Retinal pigment epithelial cell (primary cell): ENCODE data around the gene PDIA5.
A peak's percentile ranks its signal among the peaks of the same experiment; 100 is the strongest.

ENCODE experiments used
- DNase-seq: peaks from one replicate; pipeline ENCODE4 v3.0.0-alpha.2; 2010; ENCODE audit warnings: low read depth
- H3K4me3 ChIP-seq: 2 replicates; pipeline ENCODE4 v1.5.1; 2011; ENCODE audit warnings: mild to moderate bottlenecking, low read length, control low read depth, moderate library complexity
- TF ChIP-seq, protein P1 (sequence below): conservative IDR thresholded peaks from 2 replicates; pipeline ENCODE4 v1.5.1; 2011; ENCODE audit warnings: low read depth, low read length, control low read depth, inconsistent platforms

PDIA5 gene

DNA sequence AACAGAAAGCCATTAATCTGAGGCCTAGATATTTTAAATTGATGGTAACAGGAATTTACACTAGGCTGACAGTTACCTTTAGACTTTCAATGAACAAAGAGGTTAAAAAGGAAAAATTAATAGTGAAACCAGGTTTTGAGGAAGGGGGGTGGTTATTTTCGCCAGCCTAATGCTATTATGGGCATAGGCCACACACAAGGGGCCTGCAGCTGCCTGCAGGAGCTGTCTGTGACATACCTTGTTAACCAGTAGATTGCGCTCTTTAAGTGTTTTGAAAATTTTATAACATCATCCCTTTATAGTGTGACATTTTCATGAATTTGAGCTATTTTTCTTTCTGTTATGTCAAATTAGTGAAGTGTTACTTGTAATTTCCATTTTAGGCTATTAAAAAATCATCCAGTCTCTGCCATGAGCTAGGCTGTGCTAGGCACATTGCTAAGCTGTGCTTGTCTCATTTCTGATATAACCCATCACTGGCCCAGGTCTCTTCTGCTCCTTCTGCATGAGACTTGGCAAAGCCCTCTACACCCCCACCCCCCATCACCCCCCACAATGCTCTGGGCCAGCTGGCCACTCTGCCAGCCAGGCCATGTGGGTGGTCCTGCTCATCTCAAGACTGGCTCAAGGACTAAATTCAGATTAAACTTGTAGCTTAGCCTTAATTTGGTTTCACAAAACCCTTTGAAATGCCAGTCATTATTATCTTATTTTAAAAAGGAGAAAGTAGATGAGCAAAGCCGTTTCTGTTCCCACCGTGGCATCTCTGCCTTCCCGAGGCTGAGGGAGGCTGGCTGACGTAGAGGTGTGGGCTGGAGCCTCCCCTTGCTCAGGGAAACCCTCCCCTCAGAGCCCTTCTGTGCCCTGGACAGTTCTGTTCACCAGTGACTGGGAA, 86.5 kb downstream of the PDIA5 start:
- TF ChIP-seq, protein P1, sequence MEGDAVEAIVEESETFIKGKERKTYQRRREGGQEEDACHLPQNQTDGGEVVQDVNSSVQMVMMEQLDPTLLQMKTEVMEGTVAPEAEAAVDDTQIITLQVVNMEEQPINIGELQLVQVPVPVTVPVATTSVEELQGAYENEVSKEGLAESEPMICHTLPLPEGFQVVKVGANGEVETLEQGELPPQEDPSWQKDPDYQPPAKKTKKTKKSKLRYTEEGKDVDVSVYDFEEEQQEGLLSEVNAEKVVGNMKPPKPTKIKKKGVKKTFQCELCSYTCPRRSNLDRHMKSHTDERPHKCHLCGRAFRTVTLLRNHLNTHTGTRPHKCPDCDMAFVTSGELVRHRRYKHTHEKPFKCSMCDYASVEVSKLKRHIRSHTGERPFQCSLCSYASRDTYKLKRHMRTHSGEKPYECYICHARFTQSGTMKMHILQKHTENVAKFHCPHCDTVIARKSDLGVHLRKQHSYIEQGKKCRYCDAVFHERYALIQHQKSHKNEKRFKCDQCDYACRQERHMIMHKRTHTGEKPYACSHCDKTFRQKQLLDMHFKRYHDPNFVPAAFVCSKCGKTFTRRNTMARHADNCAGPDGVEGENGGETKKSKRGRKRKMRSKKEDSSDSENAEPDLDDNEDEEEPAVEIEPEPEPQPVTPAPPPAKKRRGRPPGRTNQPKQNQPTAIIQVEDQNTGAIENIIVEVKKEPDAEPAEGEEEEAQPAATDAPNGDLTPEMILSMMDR = no peak
- DNase-seq = no peak
- no peak overlapping the region for H3K4me3 ChIP-seq

DNA sequence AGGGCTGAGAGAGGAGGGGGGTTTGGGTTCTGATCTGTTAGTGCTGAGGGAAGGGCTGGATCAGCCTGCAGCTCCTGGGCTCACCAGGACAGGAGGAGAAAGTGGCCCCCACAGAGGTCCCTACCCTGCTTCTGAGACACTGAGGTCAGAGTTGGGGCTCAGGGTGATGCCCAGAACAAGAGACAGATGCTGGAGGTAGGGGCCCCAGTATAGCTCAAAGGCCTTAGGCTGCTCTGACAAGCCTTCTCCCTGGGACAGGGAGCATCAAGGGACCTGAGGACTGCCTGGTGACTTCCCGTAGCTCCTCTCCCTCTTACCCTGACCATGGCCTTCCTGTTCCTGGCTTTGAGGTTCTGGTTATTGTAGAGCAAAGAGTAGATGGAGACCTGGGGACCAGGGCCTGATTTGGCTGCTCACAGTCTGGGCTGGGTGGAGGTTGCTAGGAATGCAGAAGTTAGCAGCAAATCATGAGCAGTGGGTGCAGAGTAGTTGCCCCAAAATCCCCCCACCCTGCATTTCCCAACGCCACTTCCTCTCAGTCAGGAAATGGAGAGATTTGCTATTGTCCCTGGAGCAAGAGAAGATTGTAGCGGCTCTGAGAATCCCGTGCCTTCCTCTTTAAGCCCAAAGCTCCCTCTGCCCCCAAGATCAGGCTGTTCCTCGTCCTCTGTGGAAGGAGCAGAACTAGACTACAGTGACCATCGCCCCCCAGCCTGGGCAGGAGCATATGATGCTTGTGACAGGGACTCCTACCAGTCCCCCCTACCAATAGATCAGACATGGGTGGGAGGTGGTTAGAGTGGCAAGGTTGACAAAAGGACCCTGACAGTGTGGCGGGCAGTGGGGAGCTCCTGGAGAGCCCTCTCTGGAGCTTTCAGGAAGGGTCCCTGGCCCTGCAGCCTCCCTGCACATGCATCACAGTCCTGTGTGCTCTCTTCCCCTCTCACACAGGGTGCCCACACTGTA, 87.5 kb downstream of the PDIA5 start:
- H3K4me3 ChIP-seq = no peak overlapping the region
- TF ChIP-seq, protein P1 = no peak
- DNase-seq = no peak

DNA sequence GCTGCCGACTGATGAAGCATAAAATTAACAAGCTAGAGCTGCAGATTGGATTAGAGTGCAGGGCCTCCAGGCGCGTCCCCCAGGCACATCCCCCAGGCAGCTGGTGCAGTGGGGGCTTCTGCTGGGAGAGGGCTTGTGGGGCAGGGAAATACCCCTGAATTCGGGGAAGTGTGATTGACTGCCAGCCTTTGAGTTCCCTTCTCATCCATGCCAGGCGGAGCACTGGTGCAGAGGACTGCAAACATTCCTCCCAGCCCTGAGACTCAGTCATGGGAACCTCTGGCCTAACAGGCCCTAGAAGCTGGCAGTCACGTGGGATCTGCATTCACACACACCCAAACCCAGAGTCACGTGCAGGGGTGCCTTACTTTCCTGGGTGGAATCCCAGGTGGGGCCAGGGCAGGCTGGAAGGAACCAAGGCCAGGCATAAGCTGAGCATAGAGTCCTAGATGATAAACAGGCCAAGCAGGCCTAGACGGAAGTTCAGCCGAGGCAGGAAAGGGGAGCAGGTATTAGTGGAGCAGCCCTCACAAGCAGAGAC, 88.7 kb downstream of the PDIA5 start:
- peak; percentile 20 for DNase-seq
- TF ChIP-seq, protein P1 = no peak
- no peak overlapping the region for H3K4me3 ChIP-seq

DNA sequence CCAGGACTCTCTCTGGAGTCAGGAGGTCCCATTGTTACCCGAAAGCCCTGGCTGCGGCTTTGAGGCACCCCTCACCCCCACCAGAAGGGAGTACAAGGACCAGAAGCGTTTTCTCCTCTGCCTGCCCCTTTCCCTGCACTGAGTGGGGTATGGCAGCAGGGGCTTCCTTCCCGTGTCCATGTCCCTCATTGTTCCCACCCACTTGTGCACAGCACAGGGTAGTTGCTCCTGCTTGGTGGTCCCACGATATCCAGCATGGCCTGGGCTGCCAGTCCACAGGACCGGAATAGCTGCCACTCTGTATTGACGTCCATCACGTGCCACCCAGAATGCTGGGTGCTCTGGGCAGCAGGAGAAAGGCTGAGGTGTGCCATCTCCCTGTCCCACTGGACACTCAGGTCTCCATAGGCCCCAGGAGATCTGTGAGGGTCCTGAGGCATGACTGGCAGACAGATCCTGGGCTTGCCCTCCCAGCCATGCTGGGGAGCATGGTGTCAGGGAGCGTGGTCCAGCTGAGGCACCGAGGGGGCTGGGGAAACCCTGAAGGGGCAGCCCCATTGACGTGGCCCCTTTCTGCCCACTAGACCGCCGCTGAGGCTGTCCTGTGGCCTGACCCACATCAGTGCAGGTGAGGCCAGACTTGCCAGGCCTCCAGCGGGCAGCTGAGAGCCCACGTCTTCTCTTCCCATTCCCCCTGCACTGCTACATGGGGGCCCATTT, 89.6 kb downstream of the PDIA5 start:
- H3K4me3 ChIP-seq = no peak overlapping the region
- TF ChIP-seq, protein P1 = no peak
- DNase-seq = no peak

DNA sequence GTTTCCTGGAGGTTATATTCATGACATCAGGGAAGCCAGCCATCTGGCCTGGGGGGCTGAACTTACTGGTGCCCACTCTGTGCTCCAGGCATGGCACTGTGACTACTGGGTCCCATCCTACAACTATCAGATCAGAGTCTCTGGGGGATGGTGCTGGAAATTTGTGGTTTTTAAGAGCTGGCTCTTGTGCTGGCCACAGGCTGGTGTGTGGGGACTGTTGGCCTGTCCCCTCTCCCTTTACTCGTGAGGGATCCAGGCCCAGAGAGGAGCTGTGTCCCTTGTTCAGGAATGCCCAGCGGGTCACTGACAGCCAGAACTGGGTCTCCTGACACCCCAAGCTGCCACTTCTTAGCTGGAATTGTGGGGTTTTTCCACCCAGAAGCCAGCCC, 90.4 kb downstream of the PDIA5 start:
- DNase-seq = no peak
- H3K4me3 ChIP-seq = no peak overlapping the region
- TF ChIP-seq, protein P1 = no peak

DNA sequence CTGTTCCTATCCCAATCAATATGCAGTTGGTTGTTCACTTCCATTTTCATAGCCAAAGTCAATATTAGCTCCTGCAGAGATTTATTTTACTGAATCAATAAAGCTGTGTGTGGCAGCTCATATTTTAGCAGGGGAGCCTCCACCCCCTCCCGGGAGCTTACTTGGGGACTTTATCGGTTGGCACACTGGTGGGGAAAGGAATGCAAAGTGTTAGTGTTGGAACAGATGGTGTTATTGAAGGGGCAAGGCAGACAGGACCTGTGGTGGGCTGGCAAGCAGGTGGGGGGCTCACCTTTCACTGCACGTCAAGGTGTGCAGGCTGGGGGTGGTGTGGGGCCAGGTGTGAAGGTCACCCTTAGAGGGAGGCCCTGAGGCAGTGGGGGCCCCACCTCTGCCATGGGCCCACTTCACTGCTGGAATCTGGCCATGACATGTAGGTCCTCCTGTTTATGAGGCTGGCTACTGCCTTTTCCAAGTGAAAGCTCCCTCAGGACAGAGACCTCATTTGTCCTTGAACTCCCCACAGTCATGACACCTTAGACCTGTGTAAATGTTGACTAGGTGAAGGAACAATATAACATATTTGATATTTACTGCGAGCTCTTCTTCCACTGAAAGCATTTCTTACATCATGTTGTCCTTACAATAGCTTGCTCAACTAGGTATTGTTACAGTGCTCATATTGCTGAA, 90.9 kb downstream of the PDIA5 start:
- DNase-seq = no peak
- TF ChIP-seq, protein P1 = no peak
- H3K4me3 ChIP-seq = no peak overlapping the region
